A549 (cell line): Measurements from ENCODE around the gene ARGLU1.

Experiments
- BCL3 ChIP-seq: fragments of >200 bp; sonication (Bioruptor Twin); formaldehyde crosslinking; IDR thresholded peaks from 3 replicates; pipeline ENCODE4 v1.6.1; 2016
- CTCF ChIP-seq: fragments of >200 bp; sonication (Bioruptor Twin); formaldehyde crosslinking; IDR thresholded peaks from 3 replicates; pipeline ENCODE4 v1.5.1; 2016
- EP300 ChIP-seq, 2 experiments: fragments of >200 bp; sonication (Bioruptor Twin); formaldehyde crosslinking; IDR thresholded peaks; 2 replicates in 1 of 2; 3 replicates in 1 of 2; pipeline ENCODE4 v1.6.1; 2016 to 2017
- FOXS1 ChIP-seq: fragments of 250-450 bp; sonication (Bioruptor Pico); IDR thresholded peaks from 2 replicates; pipeline ENCODE4 v1.5.0; 2020; ENCODE audit warnings: mild to moderate bottlenecking, moderate library complexity
- HDAC2 ChIP-seq: fragments of 200-600 bp; sonication (generic); IDR thresholded peaks from 2 replicates; pipeline ENCODE4 v1.6.1; 2016
- HOXA7 ChIP-seq: fragments of 250-450 bp; sonication (Bioruptor Pico); IDR thresholded peaks from 2 replicates; pipeline ENCODE4 v1.5.0; 2020; ENCODE audit warnings: mild to moderate bottlenecking, moderate library complexity
- KDM1A ChIP-seq: fragments of 200-600 bp; sonication (generic); IDR thresholded peaks from 2 replicates; pipeline ENCODE4 v1.6.1; 2016; ENCODE audit warnings: low read depth, mild to moderate bottlenecking
- KDM5A ChIP-seq: fragments of 200-600 bp; sonication (generic); IDR thresholded peaks from 2 replicates; pipeline ENCODE4 v1.6.1; 2016; ENCODE audit warnings: antibody characterized with exemption, mild to moderate bottlenecking
- POLR2A ChIP-seq: IDR thresholded peaks from 2 replicates; pipeline ENCODE4 v1.6.1; 2012; ENCODE audit warnings: mild to moderate bottlenecking, low read length
- POLR2AphosphoS2 ChIP-seq: conservative IDR thresholded peaks from 2 replicates; pipeline ENCODE4 v1.6.1; 2012; ENCODE audit warnings: low read length, improper control_type of control experiment, inconsistent platforms
- RARB ChIP-seq: fragments of 250-450 bp; sonication (Bioruptor Pico); IDR thresholded peaks from 2 replicates; pipeline ENCODE4 v1.8.0; 2021; ENCODE audit warnings: mild to moderate bottlenecking, moderate library complexity
- REST ChIP-seq: fragments of 200-600 bp; sonication (generic); IDR thresholded peaks from 2 replicates; pipeline ENCODE4 v1.6.1; 2016; ENCODE audit warnings: antibody characterized with exemption, mild to moderate bottlenecking, moderate library complexity
- SMC3 ChIP-seq: fragments of >200 bp; sonication (Bioruptor Twin); formaldehyde crosslinking; IDR thresholded peaks from 3 replicates; pipeline ENCODE4 v1.6.1; 2018; ENCODE audit warnings: inconsistent platforms
- SREBF2 ChIP-seq: fragments of 450-650 bp; IDR thresholded peaks from 2 replicates; pipeline ENCODE4 v1.6.1; 2014; ENCODE audit warnings: mild to moderate bottlenecking, moderate library complexity

GRCh38 chr13:106503730-106504453 lies 64.0 kb downstream of the ARGLU1 start:
- TF ChIP-seq CTCF = no peak
- TF ChIP-seq REST = no peak
- no peak for TF ChIP-seq POLR2A
- no peak for TF ChIP-seq BCL3
- TF ChIP-seq HDAC2 = no peak
- no peak for TF ChIP-seq KDM5A
- no peak for TF ChIP-seq HOXA7 (CRISPR knock-in tag)
- TF ChIP-seq SREBF2 = no peak
- TF ChIP-seq RARB (CRISPR knock-in tag) = no peak
- TF ChIP-seq POLR2AphosphoS2 = no peak
- TF ChIP-seq FOXS1 = no peak
- TF ChIP-seq KDM1A = no peak
- TF ChIP-seq SMC3 = no peak
- no peak for TF ChIP-seq EP300 (IDR thresholded peaks at IDR 0.05)
